ENCODE measurements around the gene DGKI.

Gene DGKI

GRCh38 chr7:137703291-137704010, 143.3 kb downstream of the DGKI start:
- H3K4me3 ChIP-seq (ENCODE audit: low read depth, low read length), result no peak overlapping the region
- TF ChIP-seq, protein P1, sequence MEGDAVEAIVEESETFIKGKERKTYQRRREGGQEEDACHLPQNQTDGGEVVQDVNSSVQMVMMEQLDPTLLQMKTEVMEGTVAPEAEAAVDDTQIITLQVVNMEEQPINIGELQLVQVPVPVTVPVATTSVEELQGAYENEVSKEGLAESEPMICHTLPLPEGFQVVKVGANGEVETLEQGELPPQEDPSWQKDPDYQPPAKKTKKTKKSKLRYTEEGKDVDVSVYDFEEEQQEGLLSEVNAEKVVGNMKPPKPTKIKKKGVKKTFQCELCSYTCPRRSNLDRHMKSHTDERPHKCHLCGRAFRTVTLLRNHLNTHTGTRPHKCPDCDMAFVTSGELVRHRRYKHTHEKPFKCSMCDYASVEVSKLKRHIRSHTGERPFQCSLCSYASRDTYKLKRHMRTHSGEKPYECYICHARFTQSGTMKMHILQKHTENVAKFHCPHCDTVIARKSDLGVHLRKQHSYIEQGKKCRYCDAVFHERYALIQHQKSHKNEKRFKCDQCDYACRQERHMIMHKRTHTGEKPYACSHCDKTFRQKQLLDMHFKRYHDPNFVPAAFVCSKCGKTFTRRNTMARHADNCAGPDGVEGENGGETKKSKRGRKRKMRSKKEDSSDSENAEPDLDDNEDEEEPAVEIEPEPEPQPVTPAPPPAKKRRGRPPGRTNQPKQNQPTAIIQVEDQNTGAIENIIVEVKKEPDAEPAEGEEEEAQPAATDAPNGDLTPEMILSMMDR (IDR thresholded peaks at IDR 0.05; ENCODE audit: low read depth, low read length), result no peak

DNA sequence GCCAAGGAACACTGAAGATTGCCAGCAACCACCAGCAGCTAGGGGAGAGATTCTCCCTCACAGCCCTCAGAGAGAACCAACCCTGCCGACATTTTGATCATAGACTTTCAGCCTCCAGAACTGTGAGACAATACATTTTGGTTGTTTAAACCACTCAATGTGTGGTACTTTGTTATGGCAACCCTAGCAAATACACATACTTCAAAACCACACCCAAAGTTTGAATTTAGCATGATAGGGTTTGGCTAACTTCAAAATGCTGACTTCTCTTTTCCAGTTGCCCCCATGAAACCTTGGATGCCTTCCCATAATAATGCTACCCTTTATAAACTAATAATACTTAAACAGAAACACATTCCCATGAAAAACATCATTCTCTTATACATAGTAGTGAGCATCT, 149.8 kb downstream of the DGKI start:
- TF ChIP-seq, protein P1 (IDR thresholded peaks at IDR 0.05; ENCODE audit: low read depth, low read length), result no peak
- H3K4me3 ChIP-seq (ENCODE audit: low read depth, low read length), result no peak overlapping the region

DNA sequence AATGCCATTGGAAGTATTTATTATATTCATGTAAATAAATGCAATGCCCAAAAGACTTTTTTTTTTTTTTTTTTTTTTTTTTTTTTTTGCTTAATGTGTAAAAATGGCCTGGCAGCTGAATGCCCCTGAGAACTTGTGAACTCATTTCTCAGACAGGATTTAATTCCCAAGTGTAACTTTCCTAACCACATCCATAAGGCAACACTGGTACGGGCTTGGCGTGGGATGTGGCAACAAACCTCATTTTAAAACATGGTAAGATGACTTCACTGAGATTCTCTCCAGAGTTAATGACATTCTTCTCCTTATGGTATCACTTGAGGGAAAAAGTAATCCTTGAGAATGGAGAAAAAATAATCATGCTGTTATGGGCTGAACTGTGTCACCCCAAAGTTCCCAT, 150.4 kb downstream of the DGKI start:
- no peak overlapping the region for H3K4me3 ChIP-seq (ENCODE audit: low read depth, low read length)
- TF ChIP-seq, protein P1 (IDR thresholded peaks at IDR 0.05; ENCODE audit: low read depth, low read length), result no peak

- H3K4me3 ChIP-seq (ENCODE audit: low read depth, low read length), result no peak overlapping the region
- TF ChIP-seq, protein P1 (IDR thresholded peaks at IDR 0.05; ENCODE audit: low read depth, low read length), result no peak
These were observed 150.8 kb downstream of the DGKI start for GRCh38 chr7:137695942-137696341.

GRCh38 chr7:137695494-137695893, 151.3 kb downstream of the DGKI start:
- no peak overlapping the region for H3K4me3 ChIP-seq (ENCODE audit: low read depth, low read length)
- TF ChIP-seq, protein P1 (IDR thresholded peaks at IDR 0.05; ENCODE audit: low read depth, low read length), result no peak

GRCh38 chr7:137694405-137694804, 152.4 kb downstream of the DGKI start:
- TF ChIP-seq, protein P1 (IDR thresholded peaks at IDR 0.05; ENCODE audit: low read depth, low read length), result no peak
- H3K4me3 ChIP-seq (ENCODE audit: low read depth, low read length), result no peak overlapping the region

GRCh38 chr7:137692399-137692798, 154.4 kb downstream of the DGKI start:
- H3K4me3 ChIP-seq (ENCODE audit: low read depth, low read length), result no peak overlapping the region
- TF ChIP-seq, protein P1 (IDR thresholded peaks at IDR 0.05; ENCODE audit: low read depth, low read length), result no peak
